Natural killer cell (primary cell): ENCODE measurements around the gene CCL22. TPM values are rescaled to one million over a fixed set of nuclear protein-coding genes. Genes with fewer than 3 reads are reported as not detected.

Experiments used
- ATAC-seq, 3 donors: fragments of 150-1000 bp in 2 of 3; fragments of 200-7000 bp in 1 of 3; cut with Tn5 transposase; 1 replicate in 1 of 3; 2 replicates in 2 of 3; pipeline ENCODE4 v1.10.0; 2021; ENCODE audit warnings: mild to moderate bottlenecking in 2 of 3, moderate library complexity in 2 of 3
- DNase-seq, 2 donors: peaks; one replicate each; pipeline versions ENCODE4 v3.0.0 to v3.0.0-alpha.2; 2013 to 2021; ENCODE audit warnings: mixed read lengths in 1 of 2
- H3K27ac ChIP-seq: one replicate; pipeline ENCODE4 v1.5.1; 2013; ENCODE audit warnings: mild to moderate bottlenecking, low read length
- H3K27me3 ChIP-seq: one replicate; pipeline ENCODE4 v1.6.1; 2013; ENCODE audit warnings: low read length; ENCODE audit not compliant: control insufficient read depth, insufficient read depth
- H3K36me3 ChIP-seq: one replicate; pipeline ENCODE4 v1.6.1; 2013; ENCODE audit warnings: low read length; ENCODE audit not compliant: control insufficient read depth, insufficient read depth
- H3K4me1 ChIP-seq: one replicate; pipeline ENCODE4 v1.6.1; 2013; ENCODE audit warnings: low read length; ENCODE audit not compliant: control insufficient read depth, insufficient read depth
- H3K4me3 ChIP-seq: one replicate; pipeline ENCODE4 v1.5.1; 2013; ENCODE audit warnings: low read length
- H3K9me3 ChIP-seq: one replicate; pipeline ENCODE4 v1.6.1; 2013; ENCODE audit warnings: low read length; ENCODE audit not compliant: control insufficient read depth, insufficient read depth
- H3K27ac Mint-ChIP-seq, 2 donors: one replicate each; pipeline ENCODE4 v1.8.0; 2022; ENCODE audit warnings: mild to moderate bottlenecking in 2 of 2, mixed read lengths in 2 of 2, moderate library complexity in 1 of 2
- H3K27me3 Mint-ChIP-seq, 2 donors: one replicate each; pipeline ENCODE4 v1.8.0; 2022; ENCODE audit warnings: low read depth in 2 of 2, mixed read lengths in 2 of 2
- H3K36me3 Mint-ChIP-seq: one replicate; pipeline ENCODE4 v1.8.0; 2022; ENCODE audit warnings: mixed read lengths
- H3K4me1 Mint-ChIP-seq, 2 donors: one replicate each; pipeline ENCODE4 v1.8.0; 2022; ENCODE audit warnings: mixed read lengths in 2 of 2
- H3K4me3 Mint-ChIP-seq: one replicate; pipeline ENCODE4 v1.8.0; 2022; ENCODE audit warnings: mild to moderate bottlenecking, moderate library complexity, mixed read lengths
- H3K9me3 Mint-ChIP-seq, 2 donors: one replicate each; pipeline ENCODE4 v1.8.0; 2022; ENCODE audit warnings: mixed read lengths in 2 of 2
- CTCF ChIP-seq: fragments of 200-600 bp; IDR thresholded peaks from one replicate; pipeline ENCODE4 v1.8.0; 2022; ENCODE audit warnings: antibody characterized with exemption
- WGBS: methylation state at CpG from one replicate; pipeline ENCODE4 v1.1.7; 2013; ENCODE audit warnings: missing lambda C conversion rate; ENCODE audit not compliant: insufficient coverage; 5-methylcytosine and 5-hydroxymethylcytosine counted together
- intact Hi-C: fragments of 100-400 bp; cut with micrococcal nuclease; formaldehyde crosslinking; loops from one replicate; pipeline ENCODE4 v1.14.2; 2022
- total RNA-seq, 4 donors: library from RNA; stranded (reverse); fragments of 120-200 nt in 1 of 4; gene quantifications; one replicate each; pipeline versions ENCODE4 v1.2.3 to v1.2.4, GENCODE V29; 2013 to 2022

The CCL22 gene
- total RNA-seq, 3 donors from 2014 or later (not counting 1 experiment from before 2014, with no cell fraction given): 0.14 TPM; not detected in 2

DNA sequence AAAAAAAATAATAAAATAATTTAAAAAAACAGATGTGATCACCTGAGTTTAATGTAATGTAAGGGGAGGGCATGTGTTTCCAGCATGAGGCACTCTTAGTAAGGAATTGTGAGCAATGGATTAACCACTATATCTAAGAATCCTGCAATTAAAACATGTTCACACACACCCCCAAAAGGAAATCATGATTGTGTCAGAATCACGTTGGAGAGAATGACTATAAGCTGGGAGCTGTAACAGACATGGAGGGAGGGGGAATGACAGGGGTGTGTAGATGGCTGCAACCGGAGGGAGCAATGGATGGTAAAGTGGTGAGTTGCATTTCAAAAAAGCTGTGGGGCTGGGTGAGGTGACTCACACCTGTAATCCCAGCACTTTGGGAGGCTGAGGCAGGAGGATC lies 13.6 kb upstream of the CCL22 start:
- H3K4me3 Mint-ChIP-seq: no peak overlapping the region
- Histone ChIP-seq H3K9me3 (no peaks in the 10 kb centered on the region), H3K4me3 (no peak overlapping the region), H3K27ac (no peak overlapping the region), H3K4me1 (peaks cover 4% of the 10 kb centered on the region), H3K36me3 (no peaks in the 10 kb centered on the region), H3K27me3 (no peaks in the 10 kb centered on the region)
- no peaks in the 10 kb centered on the region for H3K36me3 Mint-ChIP-seq
- intact Hi-C loops: no loop called here
- DNase-seq (no peak), ATAC-seq (no peak)
- peaks cover 40 to 60% of the 10 kb centered on the region in 2 donors for H3K27me3 Mint-ChIP-seq
- 81% methylated on average over 2 of the region's 2 CpGs for WGBS
- H3K4me1 Mint-ChIP-seq: peaks cover 5 to 6% of the 10 kb centered on the region in 2 donors
- TF ChIP-seq CTCF: no peak
- H3K27ac Mint-ChIP-seq: no peak overlapping the region
- peaks cover 0 to 2% of the 10 kb centered on the region in 2 donors for H3K9me3 Mint-ChIP-seq

DNA sequence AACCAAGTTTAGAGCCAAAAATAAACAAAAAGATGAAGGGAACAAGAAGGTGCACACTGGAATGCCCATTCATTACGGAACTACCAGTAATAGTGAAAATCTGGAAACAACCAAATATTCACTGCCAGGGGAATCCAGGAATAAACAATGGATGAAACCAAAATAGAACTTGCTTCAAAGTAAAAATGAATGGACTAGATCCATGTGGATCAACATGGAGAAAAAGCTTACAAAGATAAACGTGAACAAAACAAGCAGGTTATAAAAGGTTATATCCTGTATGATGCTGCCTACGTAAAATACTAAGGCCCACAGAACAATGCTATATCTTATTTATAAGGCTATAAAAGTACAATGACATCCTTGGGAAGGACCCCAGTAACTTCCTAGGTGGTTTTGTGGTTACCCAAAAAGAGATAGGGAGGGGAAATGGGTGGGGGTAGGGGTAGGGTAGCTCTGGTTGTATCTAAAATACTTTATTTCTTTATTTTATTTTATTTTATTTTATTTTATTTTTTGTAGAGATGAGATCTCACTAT lies 12.8 kb upstream of the CCL22 start:
- no peak overlapping the region for H3K4me3 Mint-ChIP-seq
- Histone ChIP-seq H3K4me1 (peaks cover 4% of the 10 kb centered on the region), H3K9me3 (no peaks in the 10 kb centered on the region), H3K36me3 (no peaks in the 10 kb centered on the region), H3K27ac (no peak overlapping the region), H3K4me3 (no peak overlapping the region), H3K27me3 (no peaks in the 10 kb centered on the region)
- 66% methylated on average over 2 of the region's 3 CpGs for WGBS
- ATAC-seq (no peak), DNase-seq (no peak)
- peaks cover 42 to 60% of the 10 kb centered on the region in 2 donors for H3K27me3 Mint-ChIP-seq
- H3K9me3 Mint-ChIP-seq: peaks cover 0 to 2% of the 10 kb centered on the region in 2 donors
- H3K36me3 Mint-ChIP-seq: no peaks in the 10 kb centered on the region
- no peak for TF ChIP-seq CTCF
- H3K27ac Mint-ChIP-seq: no peak overlapping the region
- peaks cover 5 to 6% of the 10 kb centered on the region in 2 donors for H3K4me1 Mint-ChIP-seq
- intact Hi-C loops: no loop called here

GRCh38 chr16:57347858-57348257 lies 10.7 kb upstream of the CCL22 start:
- no peak overlapping the region for H3K27ac Mint-ChIP-seq
- Histone ChIP-seq H3K36me3 (no peaks in the 10 kb centered on the region), H3K27me3 (peaks cover 2% of the 10 kb centered on the region), H3K27ac (no peak overlapping the region), H3K4me3 (no peak overlapping the region), H3K4me1 (peaks cover 4% of the 10 kb centered on the region), H3K9me3 (no peaks in the 10 kb centered on the region)
- no peaks in the 10 kb centered on the region for H3K36me3 Mint-ChIP-seq
- intact Hi-C loops: no loop called here
- DNase-seq (no peak), ATAC-seq (no peak)
- H3K4me1 Mint-ChIP-seq: peaks cover 0 to 5% of the 10 kb centered on the region in 2 donors
- H3K4me3 Mint-ChIP-seq: no peak overlapping the region
- peaks cover 38 to 58% of the 10 kb centered on the region in 2 donors for H3K27me3 Mint-ChIP-seq
- H3K9me3 Mint-ChIP-seq: peaks cover 0 to 2% of the 10 kb centered on the region in 2 donors
- TF ChIP-seq CTCF: no peak
- 90% methylated on average over 5 of the region's 6 CpGs for WGBS

GRCh38 chr16:57348327-57348726 lies 10.3 kb upstream of the CCL22 start:
- no peak overlapping the region for H3K4me3 ChIP-seq
- 94% methylated on average over 2 of the region's 2 CpGs for WGBS
- peaks cover 4% of the 10 kb centered on the region for H3K4me1 ChIP-seq
- H3K27ac ChIP-seq: no peak overlapping the region
- intact Hi-C loops: no loop called here
- H3K36me3 Mint-ChIP-seq: no peaks in the 10 kb centered on the region
- H3K9me3 Mint-ChIP-seq: peaks cover 0 to 2% of the 10 kb centered on the region in 2 donors
- no peak for DNase-seq
- H3K36me3 ChIP-seq: no peaks in the 10 kb centered on the region
- no peak overlapping the region for H3K27ac Mint-ChIP-seq
- H3K27me3 Mint-ChIP-seq: peaks cover 34 to 59% of the 10 kb centered on the region in 2 donors
- peaks cover 0 to 2% of the 10 kb centered on the region in 2 donors for H3K4me1 Mint-ChIP-seq
- no peak overlapping the region for H3K4me3 Mint-ChIP-seq
- ATAC-seq: no peak
- H3K9me3 ChIP-seq: no peaks in the 10 kb centered on the region
- H3K27me3 ChIP-seq: peaks cover 2% of the 10 kb centered on the region
- TF ChIP-seq CTCF: no peak
